ENCODE measurements around the gene DVL1. TPM values are rescaled to one million over a fixed set of nuclear protein-coding genes. Genes with fewer than 3 reads are reported as not detected.

The DVL1 gene
- total and polyA plus RNA-seq, 9 of the 15 experiments (the other 6 are each of a cell fraction or from before 2014, with no cell fraction given), result 0.62 to 135 (median 24.3) TPM

- TF ChIP-seq ZNF232 (CRISPR knock-in tag; IDR thresholded peaks at IDR 0.05), result no peak
- no peak for TF ChIP-seq ZNF699 (CRISPR knock-in tag; IDR thresholded peaks at IDR 0.05; ENCODE audit: insufficient replicate concordance)
- TF ChIP-seq SMAD3 (CRISPR knock-in tag; conservative IDR thresholded peaks at IDR 0.05), result no peak
- TF ChIP-seq CREB1 (IDR thresholded peaks at IDR 0.05), result peak; percentile 67
- peak; percentile 61 for TF ChIP-seq CREB1 (CRISPR knock-in tag; IDR thresholded peaks at IDR 0.05)
- TF ChIP-seq MAX (CRISPR knock-in tag; IDR thresholded peaks at IDR 0.05), result peak; percentile 46; the same call in 1 of the 2 replicates
- TF ChIP-seq CUX1 (CRISPR knock-in tag; IDR thresholded peaks at IDR 0.05), result no peak
- no peak for TF ChIP-seq KHSRP (IDR thresholded peaks at IDR 0.05)
- peak; percentile 14; the same call in 1 of the 2 replicates for TF ChIP-seq PKNOX1 (IDR thresholded peaks at IDR 0.05)
- peak; percentile 79 for TF ChIP-seq L3MBTL2 (IDR thresholded peaks at IDR 0.05)
- no peak for TF ChIP-seq FOXA1 (IDR thresholded peaks at IDR 0.05; ENCODE audit: borderline replicate concordance)
- no peak for TF ChIP-seq ZNF12 (CRISPR knock-in tag; IDR thresholded peaks at IDR 0.05)
- no peak for TF ChIP-seq PATZ1 (CRISPR knock-in tag; IDR thresholded peaks at IDR 0.05; ENCODE audit: borderline replicate concordance)
- no peak for TF ChIP-seq MTF1 (CRISPR knock-in tag; IDR thresholded peaks at IDR 0.05; ENCODE audit: borderline replicate concordance)
- TF ChIP-seq BDP1 (IDR thresholded peaks at IDR 0.05; ENCODE audit: insufficient read depth, insufficient read length), result no peak
- no peak for TF ChIP-seq ELK1 (CRISPR knock-in tag; IDR thresholded peaks at IDR 0.05)
- no peak for TF ChIP-seq HMBOX1 (IDR thresholded peaks at IDR 0.05)
Measured at GRCh38 chr1:1358433-1359271, 9.4 kb upstream of the DVL1 start, which contains the start of gene MXRA8 (continued).
